H9 (cell line): ENCODE data around the gene SLC7A5. TPM values are rescaled to one million over a fixed set of nuclear protein-coding genes. Genes with fewer than 3 reads are reported as not detected.

Experiments used
- DNase-seq: peaks from one replicate; pipeline ENCODE4 v3.0.0-alpha.2; 2017
- H2AFZ ChIP-seq: one replicate; pipeline ENCODE4 v1.6.1; 2013; ENCODE audit warnings: mild to moderate bottlenecking, low read length, control low read depth, moderate library complexity
- H2AK5ac ChIP-seq: 2 replicates; pipeline ENCODE4 v1.6.1; 2013; ENCODE audit warnings: low read length, control low read depth, mixed read lengths; ENCODE audit not compliant: insufficient read length
- H2BK120ac ChIP-seq: one replicate; pipeline ENCODE4 v1.6.1; 2013; ENCODE audit warnings: low read depth, mild to moderate bottlenecking, low read length, control low read depth, inconsistent platforms; ENCODE audit not compliant: poor library complexity, severe bottlenecking
- H2BK12ac ChIP-seq: 2 replicates; pipeline ENCODE4 v1.6.1; 2013; ENCODE audit warnings: low read length, control low read depth, mixed read lengths, low read depth; ENCODE audit not compliant: insufficient read length
- H2BK15ac ChIP-seq: 2 replicates; pipeline ENCODE4 v1.6.1; 2013; ENCODE audit warnings: low read depth, low read length, control low read depth
- H2BK20ac ChIP-seq: one replicate; pipeline ENCODE4 v1.6.1; 2013; ENCODE audit warnings: low read depth, mild to moderate bottlenecking, low read length, control low read depth, inconsistent platforms; ENCODE audit not compliant: poor library complexity, severe bottlenecking
- H2BK5ac ChIP-seq: 2 replicates; pipeline ENCODE4 v1.6.1; 2013; ENCODE audit warnings: low read length, control low read depth, mixed read lengths; ENCODE audit not compliant: insufficient read length
- H3K14ac ChIP-seq: 2 replicates; pipeline ENCODE4 v1.6.1; 2013; ENCODE audit warnings: low read length, control low read depth; ENCODE audit not compliant: insufficient read depth
- H3K18ac ChIP-seq: 2 replicates; pipeline ENCODE4 v1.6.1; 2013; ENCODE audit warnings: low read depth, mild to moderate bottlenecking, mixed read lengths, low read length, control low read depth; ENCODE audit not compliant: insufficient read length
- H3K23ac ChIP-seq: 2 replicates; pipeline ENCODE4 v1.6.1; 2013; ENCODE audit warnings: low read length, control low read depth, mixed read lengths, low read depth; ENCODE audit not compliant: insufficient read length
- H3K23me2 ChIP-seq: 2 replicates; pipeline ENCODE4 v1.6.1; 2013; ENCODE audit warnings: low read depth, mild to moderate bottlenecking, mixed read lengths, low read length, control low read depth; ENCODE audit not compliant: insufficient read length, poor library complexity, severe bottlenecking
- H3K27ac ChIP-seq: 2 replicates; pipeline ENCODE4 v1.5.1; 2013; ENCODE audit warnings: low read length, control low read depth, mixed read lengths, low read depth; ENCODE audit not compliant: insufficient read length
- H3K27me3 ChIP-seq: 2 replicates; pipeline ENCODE4 v1.6.1; 2013; ENCODE audit warnings: low read length, control low read depth, inconsistent platforms; ENCODE audit not compliant: insufficient read depth
- H3K4ac ChIP-seq: 2 replicates; pipeline ENCODE4 v1.6.1; 2013; ENCODE audit warnings: low read depth, mild to moderate bottlenecking, control low read depth, inconsistent platforms, low read length, moderate library complexity
- H3K4me1 ChIP-seq: 2 replicates; pipeline ENCODE4 v1.6.1; 2013; ENCODE audit warnings: low read length, control low read depth, inconsistent platforms; ENCODE audit not compliant: insufficient read depth
- H3K4me2 ChIP-seq: 2 replicates; pipeline ENCODE4 v1.6.1; 2013; ENCODE audit warnings: low read length, control low read depth, mixed read lengths; ENCODE audit not compliant: insufficient read length, insufficient read depth
- H3K56ac ChIP-seq: 2 replicates; pipeline ENCODE4 v1.6.1; 2013; ENCODE audit warnings: low read depth, mild to moderate bottlenecking, mixed read lengths, low read length, control low read depth; ENCODE audit not compliant: insufficient read length
- H3K79me1 ChIP-seq: 2 replicates; pipeline ENCODE4 v1.6.1; 2013; ENCODE audit warnings: low read depth, mild to moderate bottlenecking, moderate library complexity, low read length, control low read depth, inconsistent platforms; ENCODE audit not compliant: insufficient read depth, poor library complexity, severe bottlenecking
- H3K79me2 ChIP-seq: 2 replicates; pipeline ENCODE4 v1.6.1; 2013; ENCODE audit warnings: low read length, control low read depth, inconsistent platforms; ENCODE audit not compliant: insufficient read depth
- H3K9ac ChIP-seq: 2 replicates; pipeline ENCODE4 v1.6.1; 2013; ENCODE audit warnings: low read length, control low read depth, mixed read lengths; ENCODE audit not compliant: insufficient read length; ENCODE audit errors: extremely low read depth
- H3K9me3 ChIP-seq: one replicate; pipeline ENCODE4 v1.6.1; 2013; ENCODE audit warnings: low read depth, low read length, inconsistent platforms; ENCODE audit not compliant: control insufficient read depth
- H3T11ph ChIP-seq: one replicate; pipeline ENCODE4 v1.6.1; 2013; ENCODE audit warnings: mild to moderate bottlenecking, low read length, control low read depth, inconsistent platforms
- H4K20me1 ChIP-seq: one replicate; pipeline ENCODE4 v1.6.1; 2013; ENCODE audit not compliant: control insufficient read depth, insufficient read length, insufficient read depth
- H4K5ac ChIP-seq: 2 replicates; pipeline ENCODE4 v1.6.1; 2013; ENCODE audit warnings: low read depth, mild to moderate bottlenecking, mixed read lengths, low read length, control low read depth; ENCODE audit not compliant: insufficient read length
- H4K8ac ChIP-seq: replicated peaks from 2 replicates; pipeline ENCODE4 v1.6.1; 2013; ENCODE audit warnings: low read length, control low read depth, mixed read lengths, low read depth; ENCODE audit not compliant: insufficient read length
- H4K91ac ChIP-seq: 2 replicates; pipeline ENCODE4 v1.6.1; 2013; ENCODE audit warnings: low read depth, mild to moderate bottlenecking, moderate library complexity, mixed read lengths, low read length, control low read depth; ENCODE audit not compliant: insufficient read length
- H3K27ac Mint-ChIP-seq, 3 experiments: 2 replicates in 2 of 3; 3 replicates in 1 of 3; pipeline ENCODE4 v1.8.0; 2020 to 2021; ENCODE audit warnings: mixed read lengths in 3 of 3, mild to moderate bottlenecking in 1 of 3, moderate library complexity in 1 of 3
- H3K27me3 Mint-ChIP-seq: 2 replicates; pipeline ENCODE4 v1.8.0; 2021; ENCODE audit warnings: low read depth, mild to moderate bottlenecking, moderate library complexity, mixed read lengths
- H3K36me3 Mint-ChIP-seq, 3 experiments: 2 replicates in 2 of 3; 3 replicates in 1 of 3; pipeline ENCODE4 v1.8.0; 2020 to 2021; ENCODE audit warnings: low read depth in 3 of 3, mixed read lengths in 3 of 3; ENCODE audit not compliant: insufficient read depth in 1 of 3
- H3K4me1 Mint-ChIP-seq, 2 experiments: 2 replicates each; pipeline ENCODE4 v1.8.0; 2020; ENCODE audit warnings: mixed read lengths in 2 of 2
- H3K4me3 Mint-ChIP-seq, 2 experiments: 2 replicates in 1 of 2; 3 replicates in 1 of 2; pipeline ENCODE4 v1.8.0; 2020 to 2021; ENCODE audit warnings: mild to moderate bottlenecking in 2 of 2, mixed read lengths in 2 of 2, moderate library complexity in 1 of 2
- H3K9me3 Mint-ChIP-seq, 2 experiments: 2 replicates in 1 of 2; 3 replicates in 1 of 2; pipeline ENCODE4 v1.8.0; 2020; ENCODE audit warnings: mild to moderate bottlenecking in 2 of 2, mixed read lengths in 2 of 2, moderate library complexity in 1 of 2
- WGBS: extraction: QIAGEN DNeasy Blood & Tissue Kit; methylation state at CpG from one replicate; pipeline ENCODE4 v1.1.7; 2013; ENCODE audit warnings: missing lambda C conversion rate, low lambda C conversion rate, mixed read lengths; ENCODE audit not compliant: insufficient read length; ENCODE audit errors: extremely low coverage; 5-methylcytosine and 5-hydroxymethylcytosine counted together
- total RNA-seq: library from RNA; stranded (reverse); gene quantifications from 2 replicates; pipeline ENCODE4 v1.2.1, GENCODE V29; 2021
- TF ChIP-seq, protein P1 (sequence below): fragments of 200-600 bp; sonication (generic); conservative IDR thresholded peaks from 3 replicates; pipeline ENCODE4 v1.8.0; 2021; ENCODE audit warnings: antibody characterized with exemption, mild to moderate bottlenecking

The SLC7A5 gene
- total RNA-seq, 1 experiment from 2014 or later, result 217 TPM

DNA sequence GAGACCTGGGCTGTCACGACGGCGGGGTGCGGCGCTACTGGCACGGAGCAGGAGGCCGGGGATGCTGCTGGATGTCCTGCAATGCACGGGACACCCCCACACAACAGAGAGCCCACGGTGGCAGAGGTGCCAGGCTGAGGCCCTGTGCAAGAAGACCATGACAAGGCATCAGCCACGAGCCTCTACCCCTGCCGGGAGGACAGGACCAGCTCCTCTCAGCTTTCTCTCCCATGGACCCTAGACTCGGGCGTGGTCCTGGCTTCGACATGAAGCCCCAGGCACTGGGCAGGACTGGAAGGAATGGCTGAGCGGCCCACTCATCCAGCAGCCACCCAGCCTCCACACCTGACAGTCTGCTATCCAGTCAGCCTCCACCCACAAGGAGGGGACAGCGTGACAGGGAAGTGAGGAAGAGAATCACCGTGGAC, 25.6 kb downstream of the SLC7A5 start:
- H3K36me3 Mint-ChIP-seq, result peaks cover 8 to 67% (median 32%) of the 10 kb centered on the region in 3 experiments; a peak in 6 of 7 replicates
- H2BK12ac ChIP-seq, result no peak overlapping the region
- WGBS, result no CpG with 5 or more reads among the region's 17 CpGs

More for the DNA sequence above, 25.6 kb downstream of the SLC7A5 start:
- no peak overlapping the region for H3K18ac ChIP-seq
- no peak overlapping the region for H3T11ph ChIP-seq
- H3K4me3 Mint-ChIP-seq, result no peak overlapping the region
- H2AK5ac ChIP-seq, result no peak overlapping the region
- no peak for DNase-seq
- no peak overlapping the region for H3K23ac ChIP-seq
- H2BK5ac ChIP-seq, result no peak overlapping the region
- no peak overlapping the region for H2BK120ac ChIP-seq
- no peak overlapping the region for H3K4me2 ChIP-seq
- H4K8ac ChIP-seq, result no peak overlapping the region
- H3K14ac ChIP-seq, result no peak overlapping the region; the same call in 1 of the 2 replicates
- H3K27ac Mint-ChIP-seq, result peak overlapping the region in 1 of 3 experiments; percentile 61; a peak in 2 of 7 replicates
- H3K27me3 ChIP-seq, result no peaks in the 10 kb centered on the region
- H3K9me3 Mint-ChIP-seq, result no peaks in the 10 kb centered on the region
- no peak overlapping the region for H4K91ac ChIP-seq
- no peak overlapping the region for H2BK15ac ChIP-seq
- no peak overlapping the region for H2AFZ ChIP-seq
- H2BK20ac ChIP-seq, result no peak overlapping the region
- H3K4ac ChIP-seq, result no peak overlapping the region
- no peaks in the 10 kb centered on the region for H3K27me3 Mint-ChIP-seq
- no peaks in the 10 kb centered on the region for H3K4me1 ChIP-seq
- H4K20me1 ChIP-seq, result no peaks in the 10 kb centered on the region
- no peaks in the 10 kb centered on the region for H3K23me2 ChIP-seq
- peaks cover 4% of the 10 kb centered on the region for H3K79me1 ChIP-seq
- no peak overlapping the region for H4K5ac ChIP-seq
- H3K27ac ChIP-seq, result no peak overlapping the region
- no peaks in the 10 kb centered on the region; the same call in 1 of the 2 replicates for H3K79me2 ChIP-seq
- no peaks in the 10 kb centered on the region for H3K9me3 ChIP-seq
- no peak overlapping the region for H3K9ac ChIP-seq
- peaks cover 14 to 22% of the 10 kb centered on the region in 2 experiments for H3K4me1 Mint-ChIP-seq
- no peak overlapping the region for H3K56ac ChIP-seq
- TF ChIP-seq, protein P1, sequence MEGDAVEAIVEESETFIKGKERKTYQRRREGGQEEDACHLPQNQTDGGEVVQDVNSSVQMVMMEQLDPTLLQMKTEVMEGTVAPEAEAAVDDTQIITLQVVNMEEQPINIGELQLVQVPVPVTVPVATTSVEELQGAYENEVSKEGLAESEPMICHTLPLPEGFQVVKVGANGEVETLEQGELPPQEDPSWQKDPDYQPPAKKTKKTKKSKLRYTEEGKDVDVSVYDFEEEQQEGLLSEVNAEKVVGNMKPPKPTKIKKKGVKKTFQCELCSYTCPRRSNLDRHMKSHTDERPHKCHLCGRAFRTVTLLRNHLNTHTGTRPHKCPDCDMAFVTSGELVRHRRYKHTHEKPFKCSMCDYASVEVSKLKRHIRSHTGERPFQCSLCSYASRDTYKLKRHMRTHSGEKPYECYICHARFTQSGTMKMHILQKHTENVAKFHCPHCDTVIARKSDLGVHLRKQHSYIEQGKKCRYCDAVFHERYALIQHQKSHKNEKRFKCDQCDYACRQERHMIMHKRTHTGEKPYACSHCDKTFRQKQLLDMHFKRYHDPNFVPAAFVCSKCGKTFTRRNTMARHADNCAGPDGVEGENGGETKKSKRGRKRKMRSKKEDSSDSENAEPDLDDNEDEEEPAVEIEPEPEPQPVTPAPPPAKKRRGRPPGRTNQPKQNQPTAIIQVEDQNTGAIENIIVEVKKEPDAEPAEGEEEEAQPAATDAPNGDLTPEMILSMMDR, result no peak
